Heart right ventricle (tissue), 16 donors: ENCODE measurements around the gene RRAS2. TPM values are rescaled to one million over a fixed set of nuclear protein-coding genes. Genes with fewer than 3 reads are reported as not detected.

Experiments used
- ATAC-seq, 8 donors: fragments of 200-7000 bp; cut with Tn5 transposase; one replicate each; pipeline ENCODE4 v1.9.1; 2020; ENCODE audit warnings: mild to moderate bottlenecking in 8 of 8, moderate library complexity in 8 of 8, moderate number of reproducible peaks in 1 of 8
- DNase-seq, 2 donors: peaks; one replicate each; pipeline ENCODE4 v3.0.0-alpha.2; 2020
- H3K27ac ChIP-seq, 10 donors: fragments of 200-600 bp; sonication (generic) in 2 of 10; one replicate each; pipeline versions ENCODE4 v1.5.0 to v1.8.0; 2020 to 2022; ENCODE audit warnings: mild to moderate bottlenecking in 3 of 10
- H3K27me3 ChIP-seq, 7 donors: fragments of 200-600 bp; one replicate each; pipeline ENCODE4 v1.8.0; 2021 to 2022; ENCODE audit warnings: mild to moderate bottlenecking in 2 of 7
- H3K36me3 ChIP-seq, 9 donors: fragments of 200-600 bp; sonication (generic) in 1 of 9; one replicate each; pipeline versions ENCODE4 v1.5.0 to v1.8.0; 2020 to 2022; ENCODE audit warnings: mild to moderate bottlenecking in 2 of 9
- H3K4me1 ChIP-seq, 9 donors: fragments of 200-600 bp; sonication (generic) in 1 of 9; one replicate each; pipeline versions ENCODE4 v1.5.0 to v1.8.0; 2020 to 2022; ENCODE audit warnings: mild to moderate bottlenecking in 4 of 9
- H3K4me3 ChIP-seq, 10 donors: fragments of 200-600 bp; sonication (generic) in 2 of 10; one replicate each; pipeline versions ENCODE4 v1.5.0 to v1.8.0; 2020 to 2022; ENCODE audit warnings: mild to moderate bottlenecking in 7 of 10, moderate library complexity in 2 of 10
- H3K9me3 ChIP-seq, 11 donors: fragments of 200-600 bp in 10 of 11; sonication (generic) in 2 of 11; one replicate each; pipeline versions ENCODE4 v1.5.0 to v1.8.0; 2013 to 2022; ENCODE audit warnings: mild to moderate bottlenecking in 2 of 11, control low read depth in 1 of 11, moderate library complexity in 1 of 11
- CTCF ChIP-seq, 9 donors: fragments of 200-600 bp; sonication (generic) in 2 of 9; IDR thresholded peaks; one replicate each; pipeline versions ENCODE4 v1.5.0 to v1.8.0; 2021 to 2022; ENCODE audit warnings: antibody characterized with exemption in 9 of 9, mild to moderate bottlenecking in 5 of 9, moderate library complexity in 1 of 9
- WGBS, 2 donors: extraction: QIAGEN DNeasy Blood & Tissue Kit; methylation state at CpG; one replicate each; pipeline ENCODE4 v1.1.7; 2013; ENCODE audit warnings: inconsistent platforms in 1 of 2; 5-methylcytosine and 5-hydroxymethylcytosine counted together
- intact Hi-C, 10 donors: fragments of 100-400 bp; cut with DNase I; formaldehyde crosslinking; loops; one replicate each; pipeline versions ENCODE4 v1.11.1 to v1.14.2; 2022
- polyA plus RNA-seq, 2 donors: library from polyadenylated mRNA; stranded (reverse); fragments of 200-250 nt; gene quantifications; one replicate each; pipeline ENCODE4 v1.2.3, GENCODE V29; 2013
- total RNA-seq, 10 donors: library from RNA; stranded (reverse); fragmentation: NEBNext Ultra II Directional in 3 of 10; extraction: Animal tissue kit (Norgen Biotek cat#: 25700) in 3 of 10; gene quantifications; one replicate each; pipeline versions ENCODE4 v1.2.1 to v1.2.4, GENCODE V29; 2021 to 2023
- donor health status: Arrhythmogenic right ventricular cardiomyopathy.
- donor health status: ischemic (EF 13 %, LVEDD 7.1; RV severe dilation, severe dysfunction).
- donor health status: healthy with polysubstance abuse.
- donor health status: DM: no; HTN: yes; CAD: no.
- donor health status: DM: no; HTN: no; CAD: no.
- donor health status: ischemic (EF 25% LVEDD 6.9; RV normal size, moderate dysfunction).
- donor health status: ischemic (EF 25% LVEDD 5.7; RV mildly dilated, moderate dysfunction).
- donor health status: healthy.
- donor health status: DM: yes; HTN: yes; CAD: no.
- donor health status: Ischemic cardiomyopathy.
- donor health status: ischemic (EF 35%, LVEDD 5.7; RV mildly dilated, moderate dysfunction).
- donor health status: nonischemic (EF 11% LVEDD 7.7; RV severe dilation, severe dysfunction).
- donor health status: DM: yes; HTN: yes; CAD: no.
- donor health status: PGD.
- donor health status: ischemic (EF 29% LVEDD 5.4; RV normal size, mild dysfunction).
- donor health status: nonischemic (EF 23%, LVEDD 6.1; RV moderate dilation, normal function).

Gene RRAS2
- total and polyA plus RNA-seq, 12 donors: 20.8 to 142 (median 37.3) TPM

- H3K4me1 ChIP-seq: peaks cover 0 to 20% (median 6%) of the 10 kb centered on the region in 9 donors
- no peaks in the 10 kb centered on the region for H3K36me3 ChIP-seq
- no peaks in the 10 kb centered on the region for H3K27me3 ChIP-seq
- intact Hi-C loops: loop anchor here in 1 of 10 donors (10.0 kb wide), 1 partner anchor 66 kb away; no protein-coding TSS in a partner anchor
- TF ChIP-seq CTCF (IDR thresholded peaks at IDR 0.05): no peak
- no peak for ATAC-seq
- no peak for DNase-seq
- no peaks in the 10 kb centered on the region for H3K9me3 ChIP-seq
- WGBS, 2 donors: 62 to 70% methylated on average over 4 of the region's 4 CpGs
- no peak overlapping the region for H3K27ac ChIP-seq
- no peak overlapping the region for H3K4me3 ChIP-seq
Observed at GRCh38 chr11:14388352-14388751, 29.4 kb upstream of the RRAS2 start.

GRCh38 chr11:14386895-14387480 is 28.0 kb upstream of the RRAS2 start:
- H3K27ac ChIP-seq: peak overlapping the region in 2 of 10 donors; percentile 0 to 42
- ATAC-seq (peak in 7 of 8 donors; percentile 37 to 78 (median 61)), DNase-seq (peak in 1 of 2 donors; percentile 33)
- no peak for TF ChIP-seq CTCF (IDR thresholded peaks at IDR 0.05)
- H3K4me3 ChIP-seq: no peak overlapping the region
- H3K4me1 ChIP-seq: peaks cover 0 to 20% (median 6%) of the 10 kb centered on the region in 9 donors
- WGBS, 2 donors: 30 to 35% methylated on average over 4 of the region's 4 CpGs
- no peaks in the 10 kb centered on the region for H3K9me3 ChIP-seq
- H3K36me3 ChIP-seq: no peaks in the 10 kb centered on the region
- peaks cover 0 to 4% (median 0%) of the 10 kb centered on the region in 7 donors for H3K27me3 ChIP-seq
- intact Hi-C loops: loop anchor here in 1 of 10 donors (10.0 kb wide), 1 partner anchor 68 kb away; no protein-coding TSS in a partner anchor

- no peaks in the 10 kb centered on the region for H3K9me3 ChIP-seq
- H3K4me3 ChIP-seq: no peak overlapping the region
- H3K4me1 ChIP-seq: peaks cover 0 to 28% (median 9%) of the 10 kb centered on the region in 9 donors
- ATAC-seq: no peak
- TF ChIP-seq CTCF (IDR thresholded peaks at IDR 0.05): no peak
- H3K27ac ChIP-seq: peak overlapping the region in 1 of 10 donors; percentile 4
- no peaks in the 10 kb centered on the region for H3K36me3 ChIP-seq
- peaks cover 0 to 13% (median 0%) of the 10 kb centered on the region in 7 donors for H3K27me3 ChIP-seq
- DNase-seq: no peak
- intact Hi-C loops: loop anchor here in 1 of 10 donors (10.0 kb wide), 1 partner anchor 69 kb away; no protein-coding TSS in a partner anchor
Observed at GRCh38 chr11:14386081-14386480, 27.1 kb upstream of the RRAS2 start.

- no peaks in the 10 kb centered on the region for H3K9me3 ChIP-seq
- DNase-seq (no peak), ATAC-seq (no peak)
- no peak for TF ChIP-seq CTCF (IDR thresholded peaks at IDR 0.05)
- peaks cover 0 to 34% (median 15%) of the 10 kb centered on the region in 9 donors for H3K4me1 ChIP-seq
- peaks cover 0 to 30% (median 0%) of the 10 kb centered on the region in 7 donors for H3K27me3 ChIP-seq
- H3K36me3 ChIP-seq: no peaks in the 10 kb centered on the region
- no peak overlapping the region for H3K4me3 ChIP-seq
- intact Hi-C loops: loop anchor here in 2 of 10 donors (5.0 to 10.0 kb wide), 2 partner anchors 38 to 70 kb away; no protein-coding TSS in a partner anchor
- 76 to 94% methylated on average over 1 of the region's 1 CpG for WGBS, 2 donors
- H3K27ac ChIP-seq: no peak overlapping the region
Observed at GRCh38 chr11:14384338-14384737, 25.4 kb upstream of the RRAS2 start.
